T-cell (primary cell): ENCODE measurements around the gene EEFSEC. TPM values are rescaled to one million over a fixed set of nuclear protein-coding genes. Genes with fewer than 3 reads are reported as not detected.

Experiments used
- ATAC-seq, 4 experiments: fragments of 200-7000 bp in 3 of 4; fragments of 150-1000 bp in 1 of 4; cut with Tn5 transposase; replicated peaks in 1 of 4; 1 replicate in 3 of 4; 2 replicates in 1 of 4; pipeline ENCODE4 v1.10.0; 2021; ENCODE audit warnings: moderate library complexity in 3 of 4, mild to moderate bottlenecking in 2 of 4, moderate number of reproducible peaks in 1 of 4
- CTCF ChIA-PET, 2 donors: fragments of 300-600 bp; sonication (Branson Sonifier 250); formaldehyde crosslinking; loops; one replicate each; lab custom pipeline; 2022; ENCODE audit warnings: antibody characterized with exemption in 2 of 2; lab: Charles Lee
- POLR2A ChIA-PET, 2 donors: fragments of 300-600 bp; sonication (Branson Sonifier 250); formaldehyde crosslinking; loops; one replicate each; lab custom pipeline; 2022; ENCODE audit warnings: antibody characterized with exemption in 2 of 2; lab: Charles Lee
- DNase-seq, 35 experiments: peaks; one replicate each; pipeline versions ENCODE4 v3.0.0 to v3.0.0-alpha.2; 2013 to 2023
- H3K27ac ChIP-seq: one replicate; pipeline ENCODE4 v1.5.1; 2013; ENCODE audit warnings: low read length
- H3K27me3 ChIP-seq, 2 experiments: replicated peaks in 1 of 2; 1 replicate in 1 of 2; 2 replicates in 1 of 2; pipeline versions ENCODE4 v1.6.1 to v1.7.0; 2013; ENCODE audit warnings: low read length in 1 of 2, mixed read lengths in 1 of 2; ENCODE audit not compliant: control insufficient read depth in 2 of 2, insufficient read depth in 2 of 2; ENCODE audit errors: extremely low read depth in 1 of 2
- H3K36me3 ChIP-seq, 2 donors: 1 replicate in 1 of 2; 2 replicates in 1 of 2; pipeline versions ENCODE4 v1.6.1 to v1.7.0; 2013; ENCODE audit warnings: low read length in 1 of 2; ENCODE audit not compliant: control insufficient read depth in 2 of 2, insufficient read depth in 1 of 2; ENCODE audit errors: extremely low read depth in 1 of 2
- H3K4me1 ChIP-seq, 2 experiments: 1 replicate in 1 of 2; 2 replicates in 1 of 2; pipeline versions ENCODE4 v1.6.1 to v1.7.0; 2013; ENCODE audit warnings: low read length in 2 of 2, mixed read lengths in 1 of 2; ENCODE audit not compliant: insufficient read depth in 2 of 2, control insufficient read depth in 1 of 2; ENCODE audit errors: extremely low read depth in 1 of 2
- H3K4me3 ChIP-seq, 2 donors: 1 replicate in 1 of 2; 2 replicates in 1 of 2; pipeline versions ENCODE4 v1.5.1 to v1.7.0; 2013; ENCODE audit warnings: mild to moderate bottlenecking in 2 of 2, low read length in 1 of 2, moderate library complexity in 1 of 2; ENCODE audit not compliant: control insufficient read depth in 1 of 2; ENCODE audit errors: extremely low read depth in 1 of 2
- H3K9me3 ChIP-seq: 2 replicates; pipeline ENCODE4 v1.7.0; 2013
- H3K27ac Mint-ChIP-seq, 2 donors: one replicate each; pipeline ENCODE4 v1.8.0; 2020 to 2021; ENCODE audit warnings: mild to moderate bottlenecking in 2 of 2, mixed read lengths in 2 of 2
- H3K27me3 Mint-ChIP-seq, 2 donors: one replicate each; pipeline ENCODE4 v1.8.0; 2021 to 2022; ENCODE audit warnings: mixed read lengths in 2 of 2
- H3K36me3 Mint-ChIP-seq: one replicate; pipeline ENCODE4 v1.8.0; 2021; ENCODE audit warnings: mixed read lengths
- H3K4me1 Mint-ChIP-seq, 3 donors: one replicate each; pipeline ENCODE4 v1.8.0; 2020 to 2022; ENCODE audit warnings: mixed read lengths in 3 of 3, mild to moderate bottlenecking in 1 of 3
- H3K4me3 Mint-ChIP-seq, 3 donors: one replicate each; pipeline ENCODE4 v1.8.0; 2020 to 2022; ENCODE audit warnings: mild to moderate bottlenecking in 3 of 3, mixed read lengths in 3 of 3, moderate library complexity in 3 of 3
- H3K9me3 Mint-ChIP-seq, 3 donors: one replicate each; pipeline ENCODE4 v1.8.0; 2020 to 2022; ENCODE audit warnings: mixed read lengths in 3 of 3
- WGBS: methylation state at CpG from one replicate; pipeline ENCODE4 v1.1.5; 2013; ENCODE audit warnings: missing lambda C conversion rate; ENCODE audit not compliant: insufficient coverage; 5-methylcytosine and 5-hydroxymethylcytosine counted together
- total RNA-seq, 35 experiments: library from RNA in 6 of 35; stranded (reverse) in 6 of 35; fragments of 120-200 nt in 1 of 35; gene quantifications; one replicate each; pipeline versions ENCODE4 v1.2.1 to v1.2.4 and lab custom pipeline; 2013 to 2026

The EEFSEC gene
- total RNA-seq, 5 donors from 2014 or later (not counting 1 experiment from before 2014, with no cell fraction given), result 15.9 to 21.1 (median 19.1) TPM

DNA sequence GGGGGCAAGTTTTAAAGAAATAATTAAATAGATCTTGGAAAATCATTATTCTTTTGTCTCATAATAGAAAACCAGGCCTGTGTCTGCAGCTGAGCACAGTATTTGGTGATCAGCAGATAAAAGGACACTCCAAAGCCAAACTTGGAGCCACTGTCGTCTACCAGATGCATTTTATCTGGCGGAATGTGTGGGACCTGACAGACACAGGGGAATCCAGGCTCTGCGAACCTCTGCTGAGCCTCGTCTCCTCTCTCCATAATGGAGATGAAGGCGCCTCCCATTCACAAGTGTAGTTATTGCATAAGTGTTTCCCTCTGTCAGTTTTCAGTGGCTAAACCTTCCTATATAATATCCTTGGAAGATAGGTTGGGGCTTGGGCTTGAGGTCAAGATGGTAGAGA is 42.1 kb downstream of the EEFSEC start:
- POLR2A ChIA-PET, result no interaction called here
- Mint-ChIP-seq H3K9me3 (no peaks in the 10 kb centered on the region), H3K4me1 (peaks cover 6 to 17% (median 9%) of the 10 kb centered on the region in 3 donors), H3K27me3 (no peaks in the 10 kb centered on the region), H3K27ac (no peak overlapping the region), H3K36me3 (peaks cover 24% of the 10 kb centered on the region), H3K4me3 (no peak overlapping the region)
- Histone ChIP-seq H3K4me3 (no peak overlapping the region), H3K27me3 (no peaks in the 10 kb centered on the region), H3K9me3 (no peaks in the 10 kb centered on the region), H3K4me1 (no peaks in the 10 kb centered on the region), H3K36me3 (peaks cover 0 to 3% of the 10 kb centered on the region in 2 donors), H3K27ac (no peak overlapping the region)
- DNase-seq (no peak), ATAC-seq (no peak)
- CTCF ChIA-PET, result no interaction called here
- WGBS, result 67% methylated on average over 1 of the region's 5 CpGs

DNA sequence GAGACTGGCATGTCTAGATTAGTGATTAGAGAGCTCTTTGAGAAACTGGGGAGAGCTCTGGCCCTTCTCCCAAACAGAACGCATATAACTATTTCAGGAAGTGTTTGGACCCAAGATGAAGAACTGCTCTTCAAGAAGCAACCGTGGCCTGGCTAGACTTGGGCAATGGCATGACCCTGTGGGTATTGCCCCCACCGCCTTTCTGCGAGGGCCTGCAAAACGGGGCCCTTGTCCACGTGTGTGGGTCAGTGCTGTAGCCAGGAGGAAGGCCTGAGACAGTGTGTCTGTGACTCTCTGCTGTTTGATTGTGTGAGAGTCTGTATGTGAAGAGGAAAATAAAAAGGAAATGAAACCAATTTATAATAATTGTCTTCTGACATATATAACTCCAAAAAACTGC is 42.5 kb downstream of the EEFSEC start:
- no peak for ATAC-seq
- Mint-ChIP-seq H3K27me3 (no peaks in the 10 kb centered on the region), H3K4me3 (no peak overlapping the region), H3K27ac (no peak overlapping the region), H3K9me3 (no peaks in the 10 kb centered on the region), H3K36me3 (peaks cover 28% of the 10 kb centered on the region), H3K4me1 (peaks cover 6 to 17% (median 12%) of the 10 kb centered on the region in 3 donors)
- 93% methylated on average over 3 of the region's 6 CpGs for WGBS
- Histone ChIP-seq H3K9me3 (no peaks in the 10 kb centered on the region), H3K4me3 (no peak overlapping the region), H3K36me3 (peaks cover 0 to 3% of the 10 kb centered on the region in 2 donors), H3K27me3 (no peaks in the 10 kb centered on the region), H3K27ac (no peak overlapping the region), H3K4me1 (no peaks in the 10 kb centered on the region)
- POLR2A ChIA-PET, result no interaction called here
- CTCF ChIA-PET, result no interaction called here
- DNase-seq, result no peak

DNA sequence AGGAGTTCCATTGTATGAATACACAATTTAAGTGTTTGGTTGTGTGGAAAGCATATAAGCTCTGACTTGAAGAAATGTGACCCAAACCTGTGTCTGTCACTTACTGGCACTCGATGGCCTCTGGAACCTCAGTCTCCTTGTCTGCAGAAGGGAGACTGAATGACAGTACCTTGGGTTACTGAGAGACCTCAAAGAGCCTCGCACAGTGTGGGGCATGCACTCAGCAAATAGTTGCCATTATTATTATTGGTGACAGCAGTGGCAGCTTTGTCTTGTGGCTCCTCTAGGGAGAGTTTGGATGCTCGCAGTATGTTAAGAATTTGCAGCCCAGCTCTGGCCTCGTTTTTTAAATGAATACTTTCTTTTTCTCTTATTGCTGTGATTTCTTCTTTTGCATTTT is 43.4 kb downstream of the EEFSEC start:
- no peaks in the 10 kb centered on the region for H3K27me3 Mint-ChIP-seq

DNA sequence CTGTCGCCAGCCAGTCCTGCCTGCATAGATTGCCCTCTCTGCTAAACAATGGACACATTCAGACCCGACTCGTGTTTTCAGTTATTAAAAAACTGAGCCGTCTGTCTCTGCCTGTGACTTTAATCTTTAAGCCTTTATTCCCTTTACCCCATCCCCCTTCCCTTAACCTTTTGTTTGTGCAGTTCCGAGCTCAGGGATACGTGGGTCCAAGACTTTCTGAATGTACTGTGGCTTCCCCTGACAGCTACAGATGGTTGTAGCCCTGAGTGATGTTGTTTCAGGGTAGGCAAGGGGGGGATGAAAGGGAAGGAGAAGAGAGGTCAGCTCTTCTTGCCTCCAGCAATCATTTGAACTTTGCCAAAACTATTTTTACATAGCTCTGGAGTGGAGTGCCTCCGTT is 44.6 kb downstream of the EEFSEC start:
- Mint-ChIP-seq H3K9me3 (no peaks in the 10 kb centered on the region), H3K27me3 (no peaks in the 10 kb centered on the region), H3K36me3 (peaks cover 35% of the 10 kb centered on the region), H3K4me3 (no peak overlapping the region), H3K4me1 (peaks cover 6 to 11% (median 11%) of the 10 kb centered on the region in 3 donors), H3K27ac (no peak overlapping the region)
- H3K4me3 ChIP-seq, result no peak overlapping the region
- H3K36me3 ChIP-seq, result peaks cover 0 to 3% of the 10 kb centered on the region in 2 donors
- ChIA-PET POLR2A (no interaction called here), CTCF (no interaction called here)
- H3K9me3 ChIP-seq, result no peaks in the 10 kb centered on the region
- H3K4me1 ChIP-seq, result no peaks in the 10 kb centered on the region
- H3K27ac ChIP-seq, result no peak overlapping the region
- 88% methylated on average over 3 of the region's 7 CpGs for WGBS
- DNase-seq, result no peak
- no peak for ATAC-seq
- H3K27me3 ChIP-seq, result no peaks in the 10 kb centered on the region

More for the DNA sequence above, 43.4 kb downstream of the EEFSEC start:
- peaks cover 33% of the 10 kb centered on the region for H3K36me3 Mint-ChIP-seq
- Histone ChIP-seq H3K27ac (no peak overlapping the region), H3K4me3 (no peak overlapping the region), H3K9me3 (no peaks in the 10 kb centered on the region), H3K4me1 (no peaks in the 10 kb centered on the region), H3K36me3 (peaks cover 0 to 3% of the 10 kb centered on the region in 2 donors), H3K27me3 (no peaks in the 10 kb centered on the region)
- WGBS, result 86% methylated on average over 2 of the region's 4 CpGs
- CTCF ChIA-PET, result no interaction called here
- H3K4me3 Mint-ChIP-seq, result no peak overlapping the region
- ATAC-seq (no peak), DNase-seq (no peak)
- H3K27ac Mint-ChIP-seq, result no peak overlapping the region
- peaks cover 6 to 17% (median 14%) of the 10 kb centered on the region in 3 donors for H3K4me1 Mint-ChIP-seq
- POLR2A ChIA-PET, result no interaction called here
- no peaks in the 10 kb centered on the region for H3K9me3 Mint-ChIP-seq

DNA sequence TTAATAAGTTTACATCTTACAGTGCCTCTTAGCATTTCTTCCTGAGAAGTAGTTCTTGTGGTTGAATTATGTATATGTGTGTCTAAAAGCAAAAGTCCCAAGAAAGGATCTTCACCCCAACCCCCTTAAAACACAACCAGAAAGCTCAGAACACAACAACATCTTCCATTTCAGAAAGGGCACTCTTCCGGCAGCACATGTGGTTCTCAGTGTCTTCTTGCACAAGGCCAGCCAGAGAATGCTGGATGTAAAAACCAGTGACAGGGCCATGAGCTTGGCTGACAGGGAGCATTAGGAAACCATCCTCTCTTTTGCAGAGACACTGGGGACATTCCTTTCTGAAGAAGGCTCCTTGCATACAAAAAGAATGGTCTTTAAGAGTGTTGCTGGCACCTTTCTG is 45.0 kb downstream of the EEFSEC start:
- H3K27me3 Mint-ChIP-seq, result no peaks in the 10 kb centered on the region
- H3K27ac Mint-ChIP-seq, result peak overlapping the region in 1 of 2 donors; percentile 61
- H3K4me1 ChIP-seq, result no peaks in the 10 kb centered on the region
- H3K9me3 Mint-ChIP-seq, result no peaks in the 10 kb centered on the region
- POLR2A ChIA-PET, result no interaction called here
- ATAC-seq, result no peak
- no peak overlapping the region for H3K27ac ChIP-seq
- H3K4me3 ChIP-seq, result no peak overlapping the region
- H3K27me3 ChIP-seq, result no peaks in the 10 kb centered on the region
- H3K4me1 Mint-ChIP-seq, result peaks cover 6 to 15% (median 12%) of the 10 kb centered on the region in 3 donors
- H3K9me3 ChIP-seq, result no peaks in the 10 kb centered on the region
- peaks cover 40% of the 10 kb centered on the region for H3K36me3 Mint-ChIP-seq
- CTCF ChIA-PET, result no interaction called here
- no peak overlapping the region for H3K4me3 Mint-ChIP-seq
- DNase-seq, result no peak
- H3K36me3 ChIP-seq, result peaks cover 0 to 3% of the 10 kb centered on the region in 2 donors
- 73% methylated on average over 1 of the region's 1 CpG for WGBS

DNA sequence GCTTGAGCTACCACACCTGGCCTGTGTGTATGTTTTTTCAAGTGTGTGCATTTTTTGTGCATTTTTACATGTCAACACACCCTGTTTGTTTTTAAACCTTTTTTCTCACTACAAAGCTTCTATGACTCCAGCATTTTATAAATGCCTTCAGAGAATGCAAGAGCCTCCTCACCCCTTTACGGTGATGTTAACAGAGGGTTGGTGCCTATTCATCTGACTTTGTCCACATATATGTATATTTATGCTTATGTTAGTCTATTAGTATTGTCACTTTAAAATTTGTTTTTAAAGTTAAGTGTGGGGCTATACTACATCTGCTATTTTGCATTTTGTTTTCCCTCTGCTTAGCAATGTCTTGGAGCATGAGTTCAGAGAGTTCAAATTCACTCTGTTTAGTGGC is 45.8 kb downstream of the EEFSEC start:
- Mint-ChIP-seq H3K9me3 (no peaks in the 10 kb centered on the region), H3K27ac (peak overlapping the region in 1 of 2 donors; percentile 61), H3K27me3 (no peaks in the 10 kb centered on the region), H3K4me1 (peaks cover 6 to 15% (median 12%) of the 10 kb centered on the region in 3 donors), H3K36me3 (peaks cover 42% of the 10 kb centered on the region), H3K4me3 (no peak overlapping the region)
- Histone ChIP-seq H3K27me3 (no peaks in the 10 kb centered on the region), H3K4me3 (no peak overlapping the region), H3K27ac (no peak overlapping the region), H3K36me3 (no peaks in the 10 kb centered on the region), H3K9me3 (no peaks in the 10 kb centered on the region), H3K4me1 (no peaks in the 10 kb centered on the region)
- WGBS, result no CpG with 5 or more reads among the region's 1 CpG
- no peak for DNase-seq
- ChIA-PET CTCF (no interaction called here), POLR2A (no interaction called here)
- no peak for ATAC-seq
